ENCODE results near the gene GNLY. TPM values are rescaled to one million over a fixed set of nuclear protein-coding genes. Genes with fewer than 3 reads are reported as not detected.

Gene GNLY
- total and polyA plus RNA-seq, 2 donors from 2014 or later: 5.5 to 8.1 TPM

- Histone ChIP-seq H3K4me3 (ENCODE audit: low read length in 3 of 3) (no peak overlapping the region), H3K27ac (ENCODE audit: low read depth in 2 of 2, low read length in 2 of 2) (no peak overlapping the region), H3K9ac (ENCODE audit: low read length in 3 of 3) (no peak overlapping the region), H3K27me3 (ENCODE audit: control insufficient read depth, insufficient read depth, low read length) (no peaks in the 10 kb centered on the region), H3K9me3 (ENCODE audit: control insufficient read depth in 2 of 3, insufficient read depth in 1 of 3, low read length in 3 of 3) (no peaks in the 10 kb centered on the region), H3K36me3 (ENCODE audit: control insufficient read depth in 2 of 3, insufficient read depth in 3 of 3, low read length in 3 of 3) (no peaks in the 10 kb centered on the region), H3K4me1 (ENCODE audit: control insufficient read depth in 2 of 3, insufficient read depth in 2 of 3, low read depth in 1 of 3, low read length in 3 of 3) (peaks cover 0 to 4% (median 3%) of the 10 kb centered on the region in 3 donors)
- intact Hi-C loops (cut with DNase I): loop anchor here (5.0 kb wide), 1 partner anchor 85 kb away; no protein-coding TSS in a partner anchor
- no peak for TF ChIP-seq CTCF (IDR thresholded peaks at IDR 0.05; ENCODE audit: borderline replicate concordance, extremely low read depth, insufficient read depth)
- FAIRE-seq (no peak), DNase-seq (peak in 1 of 5 donors; percentile 28)
Observed at GRCh38 chr2:85727798-85728197, 33.6 kb downstream of the GNLY start.

DNA sequence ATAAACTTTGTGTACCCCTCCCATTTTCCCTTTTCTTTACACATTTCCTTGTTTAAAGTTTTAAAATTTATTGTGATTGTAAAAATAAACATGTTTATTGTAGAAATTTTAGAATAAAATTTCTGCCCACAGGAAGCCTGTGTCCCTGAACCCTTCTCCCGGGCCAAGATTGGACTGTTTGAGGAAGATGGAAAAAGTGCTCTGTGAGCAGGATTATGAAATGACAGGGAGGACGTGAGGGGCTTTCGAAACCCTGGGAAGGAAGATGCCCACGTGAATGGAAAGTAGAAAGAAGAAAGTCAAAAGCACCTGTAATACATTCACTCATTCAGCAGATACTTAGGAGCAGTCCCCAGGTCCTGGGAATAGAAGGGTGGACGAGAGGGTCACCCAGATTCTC, 34.2 kb downstream of the GNLY start:
- Histone ChIP-seq H3K36me3 (ENCODE audit: control insufficient read depth in 2 of 3, insufficient read depth in 3 of 3, low read length in 3 of 3) (no peaks in the 10 kb centered on the region), H3K27me3 (ENCODE audit: control insufficient read depth, insufficient read depth, low read length) (no peaks in the 10 kb centered on the region), H3K9me3 (ENCODE audit: control insufficient read depth in 2 of 3, insufficient read depth in 1 of 3, low read length in 3 of 3) (no peaks in the 10 kb centered on the region), H3K4me1 (ENCODE audit: control insufficient read depth in 2 of 3, insufficient read depth in 2 of 3, low read depth in 1 of 3, low read length in 3 of 3) (peaks cover 0 to 4% (median 3%) of the 10 kb centered on the region in 3 donors), H3K27ac (ENCODE audit: low read depth in 2 of 2, low read length in 2 of 2) (no peak overlapping the region), H3K4me3 (ENCODE audit: low read length in 3 of 3) (no peak overlapping the region), H3K9ac (ENCODE audit: low read length in 3 of 3) (peak overlapping the region in 1 of 3 donors; percentile 44)
- intact Hi-C loops (cut with DNase I): loop anchor here (5.0 kb wide), 1 partner anchor 84 kb away; no protein-coding TSS in a partner anchor
- DNase-seq (no peak), FAIRE-seq (no peak)
- no peak for TF ChIP-seq CTCF (IDR thresholded peaks at IDR 0.05; ENCODE audit: borderline replicate concordance, extremely low read depth, insufficient read depth)

DNA sequence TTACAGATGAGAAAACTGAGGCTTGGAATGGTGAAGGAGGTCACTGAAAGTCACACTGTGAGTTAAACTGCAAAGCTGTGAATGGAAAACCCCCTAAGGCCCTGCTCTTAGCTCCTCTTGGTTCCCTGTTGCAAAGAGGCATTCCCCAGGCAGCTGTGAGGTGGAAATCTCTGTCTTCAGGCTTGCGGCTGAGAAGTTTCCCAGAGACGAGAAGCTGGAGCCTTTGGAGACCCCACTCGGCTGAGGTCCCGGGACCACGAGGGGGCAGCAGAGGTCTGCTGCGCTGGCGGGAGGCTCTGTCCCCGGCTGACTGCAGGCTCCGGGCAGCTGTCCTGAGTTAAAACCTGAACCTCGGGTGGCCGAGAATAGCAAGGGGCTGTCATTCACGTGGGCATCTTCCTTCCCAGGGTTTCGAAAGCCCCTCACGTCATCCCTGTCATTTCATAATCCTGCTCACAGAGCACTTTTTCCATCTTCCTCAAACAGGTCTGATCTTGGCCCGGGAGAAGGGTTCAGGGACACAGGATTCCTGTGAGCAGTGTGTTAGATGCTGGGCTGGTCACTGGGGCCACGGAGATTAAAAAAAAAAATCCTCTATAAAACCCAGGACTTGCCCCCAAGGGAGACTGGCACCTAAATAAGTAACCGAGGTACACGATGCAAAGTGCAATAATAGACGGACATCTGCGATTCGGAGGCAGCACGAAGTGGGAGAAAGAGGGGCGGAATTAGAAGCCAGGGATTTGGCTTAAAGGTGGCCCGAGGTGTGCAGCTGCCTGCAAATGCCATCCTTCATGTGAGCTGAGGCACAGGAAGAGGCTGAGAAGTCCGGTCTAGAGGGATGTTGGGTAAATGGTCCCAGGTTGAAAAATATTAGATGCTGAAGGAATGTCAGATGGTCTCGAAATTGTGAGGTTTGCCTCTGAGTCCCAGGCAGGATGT, 35.0 kb downstream of the GNLY start:
- Histone ChIP-seq H3K4me3 (ENCODE audit: low read length in 3 of 3) (no peak overlapping the region), H3K4me1 (ENCODE audit: control insufficient read depth in 2 of 3, insufficient read depth in 2 of 3, low read depth in 1 of 3, low read length in 3 of 3) (peaks cover 0 to 4% (median 3%) of the 10 kb centered on the region in 3 donors), H3K9ac (ENCODE audit: low read length in 3 of 3) (peak overlapping the region in 2 of 3 donors; percentile 15 to 44), H3K9me3 (ENCODE audit: control insufficient read depth in 2 of 3, insufficient read depth in 1 of 3, low read length in 3 of 3) (no peaks in the 10 kb centered on the region), H3K36me3 (ENCODE audit: control insufficient read depth in 2 of 3, insufficient read depth in 3 of 3, low read length in 3 of 3) (no peaks in the 10 kb centered on the region), H3K27ac (ENCODE audit: low read depth in 2 of 2, low read length in 2 of 2) (no peak overlapping the region), H3K27me3 (ENCODE audit: control insufficient read depth, insufficient read depth, low read length) (no peaks in the 10 kb centered on the region)
- intact Hi-C loops (cut with DNase I): loop anchor here (5.0 kb wide), 1 partner anchor 83 kb away; no protein-coding TSS in a partner anchor
- DNase-seq (peak; percentile 90 to 94 (median 91)), FAIRE-seq (no peak)
- TF ChIP-seq CTCF (IDR thresholded peaks at IDR 0.05; ENCODE audit: borderline replicate concordance, extremely low read depth, insufficient read depth): peak; percentile 97

All from kidney (tissue), 14 donors.